ENCODE results near the gene ATG5.

DNA sequence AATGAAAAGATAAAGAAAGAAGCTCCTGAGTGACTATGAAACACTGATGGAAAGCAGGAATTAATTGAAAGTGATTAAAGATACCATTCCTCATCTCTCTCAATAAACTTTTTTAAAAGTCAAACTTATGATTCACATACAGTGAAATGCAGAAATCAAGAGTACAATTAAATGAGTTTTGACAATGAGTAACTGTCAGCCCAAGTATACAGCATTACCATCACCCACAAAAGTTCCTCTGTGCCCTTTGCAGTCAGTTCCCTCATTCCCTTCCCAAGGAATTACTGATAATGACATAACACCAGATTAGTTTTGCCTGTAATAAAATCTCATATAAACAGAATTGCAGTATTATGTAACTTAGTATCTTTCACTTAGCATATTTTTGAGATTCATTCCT is 44.5 kb downstream of the ATG5 start:
- TF ChIP-seq, protein P1, sequence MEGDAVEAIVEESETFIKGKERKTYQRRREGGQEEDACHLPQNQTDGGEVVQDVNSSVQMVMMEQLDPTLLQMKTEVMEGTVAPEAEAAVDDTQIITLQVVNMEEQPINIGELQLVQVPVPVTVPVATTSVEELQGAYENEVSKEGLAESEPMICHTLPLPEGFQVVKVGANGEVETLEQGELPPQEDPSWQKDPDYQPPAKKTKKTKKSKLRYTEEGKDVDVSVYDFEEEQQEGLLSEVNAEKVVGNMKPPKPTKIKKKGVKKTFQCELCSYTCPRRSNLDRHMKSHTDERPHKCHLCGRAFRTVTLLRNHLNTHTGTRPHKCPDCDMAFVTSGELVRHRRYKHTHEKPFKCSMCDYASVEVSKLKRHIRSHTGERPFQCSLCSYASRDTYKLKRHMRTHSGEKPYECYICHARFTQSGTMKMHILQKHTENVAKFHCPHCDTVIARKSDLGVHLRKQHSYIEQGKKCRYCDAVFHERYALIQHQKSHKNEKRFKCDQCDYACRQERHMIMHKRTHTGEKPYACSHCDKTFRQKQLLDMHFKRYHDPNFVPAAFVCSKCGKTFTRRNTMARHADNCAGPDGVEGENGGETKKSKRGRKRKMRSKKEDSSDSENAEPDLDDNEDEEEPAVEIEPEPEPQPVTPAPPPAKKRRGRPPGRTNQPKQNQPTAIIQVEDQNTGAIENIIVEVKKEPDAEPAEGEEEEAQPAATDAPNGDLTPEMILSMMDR (IDR thresholded peaks at IDR 0.05; ENCODE audit: poor library complexity): no peak
- TF ChIP-seq EZH2 (IDR thresholded peaks at IDR 0.05; ENCODE audit: borderline replicate concordance): no peak
- TF ChIP-seq EZH2phosphoT487 (IDR thresholded peaks at IDR 0.05; ENCODE audit: low read depth, severe bottlenecking, unreplicated experiment): no peak
